Heart left ventricle (tissue), 16 donors: ENCODE results near the gene RRAS2. TPM values are rescaled to one million over a fixed set of nuclear protein-coding genes. Genes with fewer than 3 reads are reported as not detected.

Experiments used
- ATAC-seq, 4 donors: fragments of 200-7000 bp; cut with Tn5 transposase; one replicate each; pipeline ENCODE4 v1.9.1; 2020 to 2022; ENCODE audit warnings: moderate library complexity in 4 of 4, mild to moderate bottlenecking in 3 of 4, moderate number of reproducible peaks in 1 of 4
- DNase-seq, 5 donors: peaks; one replicate each; pipeline ENCODE4 v3.0.0-alpha.2; 2020
- H3K27ac ChIP-seq, 12 donors: fragments of 200-600 bp; sonication (generic) in 4 of 12; one replicate each; pipeline versions ENCODE4 v1.5.0 to v1.8.0; 2016 to 2022; ENCODE audit warnings: mild to moderate bottlenecking in 2 of 12
- H3K27me3 ChIP-seq, 9 donors: fragments of 200-600 bp; sonication (generic) in 2 of 9; one replicate each; pipeline versions ENCODE4 v1.5.1 to v1.8.0; 2016 to 2022; ENCODE audit warnings: mild to moderate bottlenecking in 3 of 9
- H3K36me3 ChIP-seq, 9 donors: fragments of 200-600 bp; sonication (generic) in 2 of 9; one replicate each; pipeline versions ENCODE4 v1.5.0 to v1.8.0; 2018 to 2022; ENCODE audit warnings: mild to moderate bottlenecking in 2 of 9
- H3K4me1 ChIP-seq, 12 donors: fragments of 200-600 bp; sonication (generic) in 4 of 12; one replicate each; pipeline versions ENCODE4 v1.5.0 to v1.8.0; 2016 to 2022; ENCODE audit warnings: mild to moderate bottlenecking in 3 of 12
- H3K4me3 ChIP-seq, 12 donors: fragments of 200-600 bp; sonication (generic) in 4 of 12; one replicate each; pipeline versions ENCODE4 v1.5.0 to v1.8.0; 2017 to 2022; ENCODE audit warnings: mild to moderate bottlenecking in 9 of 12, moderate library complexity in 4 of 12
- H3K9me3 ChIP-seq, 12 donors: fragments of 200-600 bp; sonication (generic) in 4 of 12; one replicate each; pipeline versions ENCODE4 v1.5.0 to v1.8.0; 2016 to 2022; ENCODE audit warnings: mild to moderate bottlenecking in 1 of 12
- CTCF ChIP-seq, 12 donors: fragments of 200-600 bp; sonication (generic) in 4 of 12; IDR thresholded peaks; one replicate each; pipeline versions ENCODE4 v1.5.0 to v1.8.0; 2018 to 2022; ENCODE audit warnings: antibody characterized with exemption in 12 of 12, mild to moderate bottlenecking in 5 of 12
- POLR2A ChIP-seq, 2 donors: fragments of 450-650 bp; IDR thresholded peaks; one replicate each; pipeline ENCODE4 v1.6.1; 2017; ENCODE audit warnings: antibody characterized with exemption in 2 of 2, mild to moderate bottlenecking in 2 of 2, moderate library complexity in 2 of 2
- WGBS, 4 donors: extraction: QIAGEN DNeasy Blood & Tissue Kit in 2 of 4; methylation state at CpG; one replicate each; pipeline versions ENCODE4 v1.1.5 to v1.1.7; 2013 to 2018; 5-methylcytosine and 5-hydroxymethylcytosine counted together
- intact Hi-C, 10 donors: fragments of 100-400 bp; cut with DNase I; formaldehyde crosslinking; loops; one replicate each; pipeline versions ENCODE4 v1.11.1 to v1.14.2; 2022
- polyA plus RNA-seq, 2 donors: library from polyadenylated mRNA; stranded (reverse); fragments of 200-250 nt; gene quantifications; one replicate each; pipeline ENCODE4 v1.2.3, GENCODE V29; 2013
- total RNA-seq, 9 donors: library from RNA; depleted of rRNA in 2 of 9; stranded (reverse); fragments of >200 nt in 2 of 9; fragmentation: NEBNext Ultra II Directional in 3 of 9; extraction: Animal tissue kit (Norgen Biotek cat#: 25700) in 3 of 9; gene quantifications; one replicate each; pipeline versions ENCODE4 v1.1.0 to v1.2.4, GENCODE V29; 2016 to 2023
- donor health status: ischemic (EF 13 %, LVEDD 7.1; RV severe dilation, severe dysfunction).
- donor health status: healthy with polysubstance abuse.
- donor health status: DM: no; HTN: yes; CAD: no.
- donor health status: DM: no; HTN: no; CAD: no.
- donor health status: ischemic (EF 25% LVEDD 6.9; RV normal size, moderate dysfunction).
- donor health status: ischemic (EF 25% LVEDD 5.7; RV mildly dilated, moderate dysfunction).
- donor health status: healthy.
- donor health status: DM: yes; HTN: yes; CAD: no.
- donor health status: ischemic (EF 35%, LVEDD 5.7; RV mildly dilated, moderate dysfunction).
- donor health status: nonischemic (EF 11% LVEDD 7.7; RV severe dilation, severe dysfunction).
- donor health status: DM: yes; HTN: yes; CAD: no.
- donor health status: PGD.
- donor health status: ischemic (EF 29% LVEDD 5.4; RV normal size, mild dysfunction).
- donor health status: nonischemic (EF 23%, LVEDD 6.1; RV moderate dilation, normal function).

RRAS2 gene
- total and polyA plus RNA-seq, 11 donors: 25.1 to 111 (median 52.4) TPM

GRCh38 chr11:14320020-14320419 lies 39.0 kb downstream of the RRAS2 start:
- ATAC-seq: no peak
- intact Hi-C loops: no loop called here
- no peak overlapping the region for H3K27ac ChIP-seq

GRCh38 chr11:14318581-14318981 lies 40.4 kb downstream of the RRAS2 start:
- no peak for TF ChIP-seq POLR2A (IDR thresholded peaks at IDR 0.05)
- Histone ChIP-seq H3K4me1 (peaks cover 0 to 15% (median 2%) of the 10 kb centered on the region in 12 donors), H3K9me3 (no peaks in the 10 kb centered on the region), H3K27ac (no peak overlapping the region), H3K27me3 (no peaks in the 10 kb centered on the region), H3K36me3 (no peaks in the 10 kb centered on the region), H3K4me3 (no peak overlapping the region)
- 55 to 67% (median 58%) methylated on average over 1 of the region's 1 CpG for WGBS, 4 donors
- DNase-seq (no peak), ATAC-seq (no peak)
- intact Hi-C loops: no loop called here

More at GRCh38 chr11:14320020-14320419, 39.0 kb downstream of the RRAS2 start:
- no peaks in the 10 kb centered on the region for H3K9me3 ChIP-seq
- H3K4me3 ChIP-seq: no peak overlapping the region
- no peaks in the 10 kb centered on the region for H3K36me3 ChIP-seq
- TF ChIP-seq POLR2A (IDR thresholded peaks at IDR 0.05): no peak
- TF ChIP-seq CTCF (IDR thresholded peaks at IDR 0.05): no peak
- H3K27me3 ChIP-seq: no peaks in the 10 kb centered on the region
- WGBS, 4 donors: 56 to 70% (median 63%) methylated on average over 3 of the region's 3 CpGs
- H3K4me1 ChIP-seq: peaks cover 0 to 19% (median 6%) of the 10 kb centered on the region in 12 donors
- no peak for DNase-seq

GRCh38 chr11:14317659-14318325 lies 41.2 kb downstream of the RRAS2 start:
- H3K4me1 ChIP-seq: peaks cover 0 to 18% (median 4%) of the 10 kb centered on the region in 12 donors
- no peaks in the 10 kb centered on the region for H3K36me3 ChIP-seq
- H3K27ac ChIP-seq: no peak overlapping the region
- H3K9me3 ChIP-seq: no peaks in the 10 kb centered on the region
- no peak for TF ChIP-seq CTCF (IDR thresholded peaks at IDR 0.05)
- TF ChIP-seq POLR2A (IDR thresholded peaks at IDR 0.05): no peak
- intact Hi-C loops: no loop called here
- no peaks in the 10 kb centered on the region for H3K27me3 ChIP-seq
- DNase-seq (no peak), ATAC-seq (no peak)
- WGBS, 4 donors: 86 to 89% (median 87%) methylated on average over 7 of the region's 7 CpGs
- no peak overlapping the region for H3K4me3 ChIP-seq

- no peaks in the 10 kb centered on the region for H3K27me3 ChIP-seq
- ATAC-seq (no peak), DNase-seq (no peak)
- no peak overlapping the region for H3K4me3 ChIP-seq
- intact Hi-C loops: no loop called here
- H3K4me1 ChIP-seq: peaks cover 0 to 34% (median 9%) of the 10 kb centered on the region in 12 donors
- 92 to 96% (median 96%) methylated on average over 2 of the region's 2 CpGs for WGBS, 4 donors
- H3K9me3 ChIP-seq: no peaks in the 10 kb centered on the region
- H3K27ac ChIP-seq: no peak overlapping the region
- no peaks in the 10 kb centered on the region for H3K36me3 ChIP-seq
- TF ChIP-seq CTCF (IDR thresholded peaks at IDR 0.05) (no peak), POLR2A (IDR thresholded peaks at IDR 0.05) (no peak)
These were observed 43.9 kb downstream of the RRAS2 start for GRCh38 chr11:14315130-14315529.
